PC-9 (cell line): ENCODE measurements around the gene ETV1. TPM values are rescaled to one million over a fixed set of nuclear protein-coding genes. Genes with fewer than 3 reads are reported as not detected.

Source experiments
- BruUV-seq: library from RNA; stranded (reverse); fragments of 400-500 nt; replicated peaks from 2 replicates; lab custom pipeline; 2021; lab: Mats Ljungman, UMichigan
- CTCF ChIA-PET: fragments of 300-600 bp; sonication (Branson Sonifier 250); formaldehyde crosslinking; loops from one replicate; lab custom pipeline; 2022; ENCODE audit warnings: antibody characterized with exemption; lab: Charles Lee
- POLR2A ChIA-PET: fragments of 300-600 bp; sonication (Branson Sonifier 250); formaldehyde crosslinking; loops from one replicate; lab custom pipeline; 2022; ENCODE audit warnings: antibody characterized with exemption; ENCODE audit not compliant: unreplicated experiment; lab: Charles Lee
- DNase-seq, 2 experiments: peaks; one replicate each; pipeline versions ENCODE4 v3.0.0 to v3.0.0-alpha.2; 2015 to 2022; ENCODE audit warnings: mixed read lengths in 1 of 2
- H2AFZ ChIP-seq: fragments of 200-600 bp; sonication (generic); 2 replicates; pipeline ENCODE4 v1.8.1; 2017; ENCODE audit warnings: antibody characterized with exemption
- H3F3A ChIP-seq: fragments of 200-600 bp; sonication (generic); 2 replicates; pipeline ENCODE4 v1.8.1; 2017; ENCODE audit warnings: antibody characterized with exemption, mild to moderate bottlenecking, low read depth; ENCODE audit not compliant: insufficient read depth
- H3K27ac ChIP-seq: fragments of 200-600 bp; sonication (generic); 2 replicates; pipeline ENCODE4 v1.6.1; 2016; ENCODE audit warnings: mixed run types
- H3K27me3 ChIP-seq: fragments of 200-600 bp; sonication (generic); 2 replicates; pipeline ENCODE4 v1.6.1; 2016; ENCODE audit warnings: low read depth, mixed run types; ENCODE audit not compliant: insufficient read depth
- H3K36me3 ChIP-seq: fragments of 200-600 bp; sonication (generic); 2 replicates; pipeline ENCODE4 v1.6.1; 2016; ENCODE audit warnings: low read depth, mixed run types
- H3K4me1 ChIP-seq: fragments of 200-600 bp; sonication (generic); replicated peaks from 2 replicates; pipeline ENCODE4 v1.6.1; 2016; ENCODE audit warnings: mixed run types; ENCODE audit not compliant: insufficient read depth
- H3K4me2 ChIP-seq: fragments of 200-600 bp; sonication (generic); 2 replicates; pipeline ENCODE4 v1.6.1; 2017; ENCODE audit warnings: mixed run types
- H3K4me3 ChIP-seq: fragments of 200-600 bp; sonication (generic); 2 replicates; pipeline ENCODE4 v1.6.1; 2016; ENCODE audit warnings: mixed run types
- H3K79me2 ChIP-seq: fragments of 200-600 bp; sonication (generic); 2 replicates; pipeline ENCODE4 v1.6.1; 2017; ENCODE audit warnings: low read depth, mixed run types
- H3K9me2 ChIP-seq: fragments of 200-600 bp; sonication (generic); 2 replicates; pipeline ENCODE4 v1.8.1; 2017; ENCODE audit warnings: mild to moderate bottlenecking; ENCODE audit not compliant: insufficient read depth
- H3K9me3 ChIP-seq: fragments of 200-600 bp; sonication (generic); 2 replicates; pipeline ENCODE4 v1.8.1; 2016; ENCODE audit warnings: low read depth; ENCODE audit not compliant: insufficient read depth
- H4K20me1 ChIP-seq: fragments of 200-600 bp; sonication (generic); 2 replicates; pipeline ENCODE4 v1.8.1; 2017; ENCODE audit not compliant: insufficient read depth
- CTCF ChIP-seq: fragments of 200-600 bp; sonication (generic); conservative IDR thresholded peaks from 2 replicates; pipeline ENCODE4 v1.6.1; 2017; ENCODE audit warnings: mixed run types, antibody characterized with exemption, mild to moderate bottlenecking, moderate library complexity
- EZH2 ChIP-seq: fragments of 200-600 bp; sonication (generic); IDR thresholded peaks from 2 replicates; pipeline ENCODE4 v1.8.0; 2017; ENCODE audit warnings: antibody characterized with exemption, low read depth
- intact Hi-C: fragments of 100-400 bp; cut with micrococcal nuclease; formaldehyde crosslinking; loops from one replicate; pipeline ENCODE4 v1.10.0; 2022; ENCODE audit not compliant: unreplicated experiment
- total RNA-seq: library from RNA; stranded (reverse); gene quantifications from 2 replicates; pipeline ENCODE4 v1.2.3, GENCODE V29; 2021

The ETV1 gene
- total RNA-seq, 1 experiment from 2014 or later: 9.0 TPM

- Histone ChIP-seq H3K27me3 (no peaks in the 10 kb centered on the region), H3F3A (no peaks in the 10 kb centered on the region), H3K9me3 (no peaks in the 10 kb centered on the region), H2AFZ (no peak overlapping the region), H3K9me2 (no peaks in the 10 kb centered on the region), H3K4me3 (no peak overlapping the region), H3K4me1 (no peaks in the 10 kb centered on the region), H3K4me2 (no peak overlapping the region), H4K20me1 (no peaks in the 10 kb centered on the region), H3K36me3 (no peaks in the 10 kb centered on the region), H3K27ac (no peak overlapping the region), H3K79me2 (no peaks in the 10 kb centered on the region)
- CTCF ChIA-PET: no interaction called here
- intact Hi-C loops: no loop called here
- no peak for TF ChIP-seq EZH2
- TF ChIP-seq CTCF: no peak
- no TSS peak for BruUV-seq
- POLR2A ChIA-PET: no interaction called here
- no peak for DNase-seq
These were observed 55.9 kb downstream of the ETV1 start for GRCh38 chr7:13933536-13933935.

GRCh38 chr7:13933091-13933490, 56.4 kb downstream of the ETV1 start:
- no peak overlapping the region for H2AFZ ChIP-seq
- H3K9me3 ChIP-seq: no peaks in the 10 kb centered on the region
- no peak overlapping the region for H3K4me2 ChIP-seq
- no peaks in the 10 kb centered on the region for H3K4me1 ChIP-seq
- intact Hi-C loops: no loop called here
- CTCF ChIA-PET: no interaction called here
- BruUV-seq: no TSS peak
- no peak overlapping the region for H3K4me3 ChIP-seq
- H3K9me2 ChIP-seq: no peaks in the 10 kb centered on the region
- no peak for DNase-seq
- H3K27me3 ChIP-seq: no peaks in the 10 kb centered on the region
- H3K27ac ChIP-seq: no peak overlapping the region
- no peaks in the 10 kb centered on the region for H4K20me1 ChIP-seq
- no peaks in the 10 kb centered on the region for H3K79me2 ChIP-seq
- H3K36me3 ChIP-seq: no peaks in the 10 kb centered on the region
- POLR2A ChIA-PET: no interaction called here
- TF ChIP-seq EZH2 (no peak), CTCF (no peak)
- H3F3A ChIP-seq: no peaks in the 10 kb centered on the region

GRCh38 chr7:13932131-13932530, 57.3 kb downstream of the ETV1 start:
- no peaks in the 10 kb centered on the region for H3K9me2 ChIP-seq
- no peaks in the 10 kb centered on the region for H4K20me1 ChIP-seq
- H3K4me3 ChIP-seq: no peak overlapping the region
- H3K9me3 ChIP-seq: no peaks in the 10 kb centered on the region
- no peak overlapping the region for H3K27ac ChIP-seq
- no peaks in the 10 kb centered on the region for H3K4me1 ChIP-seq
- H3K79me2 ChIP-seq: no peaks in the 10 kb centered on the region
- POLR2A ChIA-PET: interaction anchor here (0.6 kb wide), 1 partner anchor 270 kb away, joined by 4 read pairs; no protein-coding TSS in a partner anchor
- BruUV-seq: no TSS peak
- no peak overlapping the region for H2AFZ ChIP-seq
- no peak for DNase-seq
- intact Hi-C loops: no loop called here
- H3K27me3 ChIP-seq: no peaks in the 10 kb centered on the region
- no peak overlapping the region for H3K4me2 ChIP-seq
- CTCF ChIA-PET: no interaction called here
- H3K36me3 ChIP-seq: no peaks in the 10 kb centered on the region
- TF ChIP-seq CTCF: no peak
- no peak for TF ChIP-seq EZH2
- no peaks in the 10 kb centered on the region for H3F3A ChIP-seq
